ENCODE measurements around the gene MBD6.

DNA sequence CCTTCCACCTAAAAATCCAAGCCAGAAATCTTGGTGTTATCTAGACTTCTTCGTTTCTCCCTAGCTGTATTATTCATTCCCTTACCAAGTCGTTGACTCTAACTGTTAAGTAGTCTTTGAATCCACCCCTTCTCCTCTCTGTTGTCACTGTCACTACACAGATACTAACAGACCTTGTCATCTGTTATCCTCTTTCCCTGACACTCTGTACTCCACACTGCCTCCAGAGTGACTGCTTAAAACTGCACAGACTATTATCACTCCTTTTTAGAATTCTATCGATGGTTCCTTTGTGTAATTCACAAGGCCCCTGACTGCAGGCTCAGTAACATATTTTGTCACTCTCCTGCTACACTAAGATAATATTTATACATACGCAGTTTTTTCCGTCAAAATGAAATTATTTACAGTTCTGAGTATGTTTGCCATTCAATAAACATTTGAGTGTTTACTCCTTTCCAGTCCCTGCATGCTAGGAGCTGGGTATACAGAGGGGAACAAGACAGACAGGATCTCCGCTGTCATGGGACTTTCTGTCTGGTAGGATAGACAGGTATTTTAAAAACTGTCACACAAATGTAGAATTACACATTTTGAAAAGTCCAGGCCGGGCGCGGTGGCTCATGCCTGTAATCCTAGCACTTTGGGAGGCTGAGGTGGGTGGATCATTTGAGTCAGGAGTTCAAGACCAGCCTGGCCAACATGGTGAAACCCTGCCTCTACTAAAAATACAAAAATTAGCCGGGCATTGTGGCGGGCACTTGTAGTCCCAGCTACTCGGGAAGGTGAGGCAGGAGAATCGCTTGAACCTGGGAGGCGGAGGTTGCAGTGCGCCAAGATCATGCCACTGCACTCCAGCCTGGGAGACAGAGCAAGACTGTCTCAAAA is 31.0 kb upstream of the MBD6 start:
- TF ChIP-seq, protein P1, sequence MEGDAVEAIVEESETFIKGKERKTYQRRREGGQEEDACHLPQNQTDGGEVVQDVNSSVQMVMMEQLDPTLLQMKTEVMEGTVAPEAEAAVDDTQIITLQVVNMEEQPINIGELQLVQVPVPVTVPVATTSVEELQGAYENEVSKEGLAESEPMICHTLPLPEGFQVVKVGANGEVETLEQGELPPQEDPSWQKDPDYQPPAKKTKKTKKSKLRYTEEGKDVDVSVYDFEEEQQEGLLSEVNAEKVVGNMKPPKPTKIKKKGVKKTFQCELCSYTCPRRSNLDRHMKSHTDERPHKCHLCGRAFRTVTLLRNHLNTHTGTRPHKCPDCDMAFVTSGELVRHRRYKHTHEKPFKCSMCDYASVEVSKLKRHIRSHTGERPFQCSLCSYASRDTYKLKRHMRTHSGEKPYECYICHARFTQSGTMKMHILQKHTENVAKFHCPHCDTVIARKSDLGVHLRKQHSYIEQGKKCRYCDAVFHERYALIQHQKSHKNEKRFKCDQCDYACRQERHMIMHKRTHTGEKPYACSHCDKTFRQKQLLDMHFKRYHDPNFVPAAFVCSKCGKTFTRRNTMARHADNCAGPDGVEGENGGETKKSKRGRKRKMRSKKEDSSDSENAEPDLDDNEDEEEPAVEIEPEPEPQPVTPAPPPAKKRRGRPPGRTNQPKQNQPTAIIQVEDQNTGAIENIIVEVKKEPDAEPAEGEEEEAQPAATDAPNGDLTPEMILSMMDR (IDR thresholded peaks at IDR 0.05 in 4 of 5, conservative IDR thresholded peaks at IDR 0.05 in 1 of 5) = no peak
- TF ChIP-seq POLR2A (IDR thresholded peaks at IDR 0.05) = no peak
